ENCODE results near the gene AARSD1. TPM values are rescaled to one million over a fixed set of nuclear protein-coding genes. Genes with fewer than 3 reads are reported as not detected.
"Not testable (repeated sequence)": the region's sequence is repeated elsewhere in the genome, so short reads cannot be mapped to it uniquely, and the experiment has no call there.

AARSD1 gene
- total RNA-seq, 4 donors from 2014 or later = 10.3 to 21.7 (median 17.2) TPM

DNA sequence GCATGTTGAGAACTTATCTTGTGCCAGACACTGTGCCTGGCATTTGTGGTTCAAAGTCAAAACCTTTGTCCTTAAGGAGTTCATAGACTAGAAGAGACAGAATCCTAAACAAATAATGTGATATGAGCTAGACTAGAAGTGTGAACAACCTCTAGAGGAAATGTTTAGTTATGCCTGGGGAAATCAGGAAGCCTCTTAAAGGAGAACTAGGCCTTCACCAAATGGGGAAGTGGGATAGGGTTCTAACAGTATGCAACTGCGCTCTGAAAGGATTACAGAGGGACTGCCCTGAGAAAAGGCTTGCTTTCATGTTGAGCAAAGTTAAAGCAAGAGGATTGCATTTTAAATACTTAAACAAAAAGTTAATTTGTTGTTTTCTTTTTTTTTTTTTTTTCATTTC lies 21.0 kb upstream of the AARSD1 start:
- TF ChIP-seq POLR2A (IDR thresholded peaks at IDR 0.05) = no peak
- TF ChIP-seq, protein P1, sequence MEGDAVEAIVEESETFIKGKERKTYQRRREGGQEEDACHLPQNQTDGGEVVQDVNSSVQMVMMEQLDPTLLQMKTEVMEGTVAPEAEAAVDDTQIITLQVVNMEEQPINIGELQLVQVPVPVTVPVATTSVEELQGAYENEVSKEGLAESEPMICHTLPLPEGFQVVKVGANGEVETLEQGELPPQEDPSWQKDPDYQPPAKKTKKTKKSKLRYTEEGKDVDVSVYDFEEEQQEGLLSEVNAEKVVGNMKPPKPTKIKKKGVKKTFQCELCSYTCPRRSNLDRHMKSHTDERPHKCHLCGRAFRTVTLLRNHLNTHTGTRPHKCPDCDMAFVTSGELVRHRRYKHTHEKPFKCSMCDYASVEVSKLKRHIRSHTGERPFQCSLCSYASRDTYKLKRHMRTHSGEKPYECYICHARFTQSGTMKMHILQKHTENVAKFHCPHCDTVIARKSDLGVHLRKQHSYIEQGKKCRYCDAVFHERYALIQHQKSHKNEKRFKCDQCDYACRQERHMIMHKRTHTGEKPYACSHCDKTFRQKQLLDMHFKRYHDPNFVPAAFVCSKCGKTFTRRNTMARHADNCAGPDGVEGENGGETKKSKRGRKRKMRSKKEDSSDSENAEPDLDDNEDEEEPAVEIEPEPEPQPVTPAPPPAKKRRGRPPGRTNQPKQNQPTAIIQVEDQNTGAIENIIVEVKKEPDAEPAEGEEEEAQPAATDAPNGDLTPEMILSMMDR (IDR thresholded peaks at IDR 0.05) = no peak
- no peak overlapping the region for H3K4me3 ChIP-seq (ENCODE audit: low read depth, poor library complexity, severe bottlenecking)
- DNase-seq (ENCODE audit: low spot score in 2 of 2) = no peak
- intact Hi-C loops (cut with DNase I; ENCODE audit: low total_unique reads) = no loop called here
- WGBS, 2 donors = 0 to 61% methylated on average over 1 of the region's 1 CpG

- intact Hi-C loops (cut with DNase I; ENCODE audit: low total_unique reads) = no loop called here
- H3K4me3 ChIP-seq (ENCODE audit: low read depth, poor library complexity, severe bottlenecking) = no peak overlapping the region
These were observed 18.0 kb upstream of the AARSD1 start for GRCh38 chr17:42982266-42982665.

DNA sequence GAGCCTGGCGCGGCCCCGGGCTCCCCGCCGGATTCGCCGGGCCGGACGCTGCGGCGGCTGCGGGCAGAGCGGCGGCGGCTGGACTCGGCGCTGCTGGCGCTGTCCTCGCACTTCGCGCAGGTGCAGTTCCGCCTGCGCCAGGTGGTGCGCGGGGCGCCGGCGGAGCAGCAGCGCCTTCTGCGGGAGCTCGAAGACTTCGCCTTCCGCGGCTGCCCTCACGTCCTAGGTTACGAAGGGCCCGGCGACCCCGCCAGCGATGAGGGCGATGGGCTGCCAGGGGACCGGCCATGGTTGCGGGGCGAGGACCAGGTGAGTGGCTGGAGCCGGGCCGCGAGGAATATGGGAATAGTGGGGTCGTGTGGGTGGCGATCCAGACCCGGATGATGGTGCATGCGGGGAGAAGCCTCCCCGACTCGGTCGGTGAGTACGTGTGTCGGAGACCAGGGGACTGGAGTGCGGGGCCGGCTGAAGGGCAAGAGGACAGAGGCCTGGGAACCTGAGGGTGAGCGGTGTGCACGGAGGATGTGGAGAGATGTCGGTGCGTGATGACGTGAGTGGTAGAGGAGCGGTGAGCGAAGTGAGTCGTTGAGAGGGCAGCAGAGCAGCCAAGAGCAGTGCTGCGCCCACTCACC lies 16.6 kb upstream of the AARSD1 start:
- WGBS, 2 donors = 0% methylated on average over 35 to 65 of the region's 67 CpGs

More at GRCh38 chr17:42982266-42982665, 18.0 kb upstream of the AARSD1 start:
- no peak for DNase-seq (ENCODE audit: low spot score in 2 of 2)
- TF ChIP-seq POLR2A (IDR thresholded peaks at IDR 0.05) = no peak
- TF ChIP-seq, protein P1 (IDR thresholded peaks at IDR 0.05) = no peak

GRCh38 chr17:42980274-42980765 lies 16.1 kb upstream of the AARSD1 start, which contains the start of gene RUNDC1:
RUNDC1 (plus strand) TSS chr17:42980565; CDS start chr17:42980577, 12 bp downstream.
- intact Hi-C loops (cut with DNase I; ENCODE audit: low total_unique reads) = no loop called here
- WGBS, 2 donors = 0% methylated on average over 39 of the region's 39 CpGs
- DNase-seq (ENCODE audit: low spot score in 2 of 2) = peak; percentile 87 to 98
- no peak for TF ChIP-seq POLR2A (IDR thresholded peaks at IDR 0.05)
- TF ChIP-seq, protein P1 (IDR thresholded peaks at IDR 0.05) = no peak
- peak within 1 kb of the TSS; percentile 81 for H3K4me3 ChIP-seq (ENCODE audit: low read depth, poor library complexity, severe bottlenecking)

More for the DNA sequence above, 16.6 kb upstream of the AARSD1 start:
- no peak for DNase-seq (ENCODE audit: low spot score in 2 of 2)
- no peak for TF ChIP-seq POLR2A (IDR thresholded peaks at IDR 0.05)
- TF ChIP-seq, protein P1 (IDR thresholded peaks at IDR 0.05) = no peak
- intact Hi-C loops (cut with DNase I; ENCODE audit: low total_unique reads) = no loop called here
- peak overlapping the region; percentile 81 for H3K4me3 ChIP-seq (ENCODE audit: low read depth, poor library complexity, severe bottlenecking)

- intact Hi-C loops (cut with DNase I; ENCODE audit: low total_unique reads) = no loop called here
- 38% methylated on average over 21 of the region's 21 CpGs for WGBS, 2 donors
- H3K4me3 ChIP-seq (ENCODE audit: low read depth, poor library complexity, severe bottlenecking) = peak within 1 kb of the TSS; percentile 81
- no peak for DNase-seq (ENCODE audit: low spot score in 2 of 2)
- no peak for TF ChIP-seq POLR2A (IDR thresholded peaks at IDR 0.05)
- TF ChIP-seq, protein P1 (IDR thresholded peaks at IDR 0.05) = no peak
These were observed 15.4 kb upstream of the AARSD1 start, which contains the start of gene PTGES3L for GRCh38 chr17:42979511-42980273. PTGES3L (minus strand) TSS chr17:42980080; CDS start chr17:42980053, 27 bp downstream.

GRCh38 chr17:42975701-42976100 lies 11.4 kb upstream of the AARSD1 start:
- H3K4me3 ChIP-seq (ENCODE audit: low read depth, poor library complexity, severe bottlenecking); intact Hi-C loops (cut with DNase I; ENCODE audit: low total_unique reads); DNase-seq (ENCODE audit: low spot score in 2 of 2): not testable (repeated sequence)
- 85 to 91% methylated on average over 16 of the region's 16 CpGs for WGBS, 2 donors
